GM13977 (cell line): ENCODE measurements around the gene CAPN13.

Source experiments
- DNase-seq: peaks from one replicate; pipeline ENCODE4 v3.0.0; 2012; ENCODE audit warnings: low spot score
- in situ Hi-C: fragments of 300-500 bp; cut with MboI; formaldehyde crosslinking; loops from one replicate; pipeline ENCODE4 v1.12.0; 2022; ENCODE audit warnings: low sequenced_read_pairs, low pct_unique_long_range_greater_than_20kb, mixed read lengths, inconsistent platforms; ENCODE audit not compliant: unreplicated experiment
- TF ChIP-seq, protein P1 (sequence below): IDR thresholded peaks from 2 replicates; pipeline ENCODE4 v1.5.1; 2012; ENCODE audit warnings: mild to moderate bottlenecking, control low read depth; ENCODE audit not compliant: insufficient read depth; ENCODE audit errors: extremely low read depth, missing control alignments

The CAPN13 gene

DNA sequence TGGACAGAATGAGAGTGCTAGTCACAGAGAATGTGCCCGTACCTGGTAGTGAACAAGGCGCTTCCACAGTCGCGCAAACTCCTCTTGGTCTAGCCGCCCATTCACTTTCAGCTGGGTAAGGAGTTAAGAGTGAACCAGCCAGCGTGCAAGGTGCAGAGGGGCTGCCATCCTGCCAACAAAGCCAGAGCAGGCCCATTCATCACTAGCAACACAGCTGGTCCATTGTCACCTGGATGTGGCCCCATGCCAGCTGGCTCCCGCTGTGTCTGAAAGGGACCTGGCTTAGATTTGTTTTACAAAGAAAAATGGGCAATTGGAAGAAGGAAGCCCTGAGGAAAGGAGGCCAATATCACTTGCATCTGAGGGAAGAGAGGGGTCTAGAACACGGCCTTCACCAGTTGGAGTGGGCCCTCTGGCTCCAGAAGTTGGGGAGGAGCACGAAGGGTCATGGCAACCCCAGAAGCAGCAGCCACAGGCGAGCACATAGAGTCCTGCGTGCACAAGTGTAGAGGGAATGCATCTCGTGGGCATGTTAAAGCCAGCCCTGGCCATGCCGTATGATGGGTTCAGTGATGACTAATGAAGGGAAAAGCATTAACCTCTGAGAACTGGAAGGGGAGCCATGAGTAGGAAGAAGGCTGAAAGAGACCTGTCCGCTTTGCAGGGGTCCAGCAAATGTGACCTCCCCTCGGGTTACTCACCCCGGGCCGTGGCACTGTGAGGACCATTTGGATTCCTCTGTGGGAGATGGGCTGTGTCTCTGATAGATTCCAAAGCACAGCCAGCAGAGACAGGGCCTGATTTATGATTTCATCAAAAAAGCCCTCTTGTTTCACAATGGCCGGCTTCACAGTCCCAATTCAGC lies 70.6 kb downstream of the CAPN13 start:
- TF ChIP-seq, protein P1, sequence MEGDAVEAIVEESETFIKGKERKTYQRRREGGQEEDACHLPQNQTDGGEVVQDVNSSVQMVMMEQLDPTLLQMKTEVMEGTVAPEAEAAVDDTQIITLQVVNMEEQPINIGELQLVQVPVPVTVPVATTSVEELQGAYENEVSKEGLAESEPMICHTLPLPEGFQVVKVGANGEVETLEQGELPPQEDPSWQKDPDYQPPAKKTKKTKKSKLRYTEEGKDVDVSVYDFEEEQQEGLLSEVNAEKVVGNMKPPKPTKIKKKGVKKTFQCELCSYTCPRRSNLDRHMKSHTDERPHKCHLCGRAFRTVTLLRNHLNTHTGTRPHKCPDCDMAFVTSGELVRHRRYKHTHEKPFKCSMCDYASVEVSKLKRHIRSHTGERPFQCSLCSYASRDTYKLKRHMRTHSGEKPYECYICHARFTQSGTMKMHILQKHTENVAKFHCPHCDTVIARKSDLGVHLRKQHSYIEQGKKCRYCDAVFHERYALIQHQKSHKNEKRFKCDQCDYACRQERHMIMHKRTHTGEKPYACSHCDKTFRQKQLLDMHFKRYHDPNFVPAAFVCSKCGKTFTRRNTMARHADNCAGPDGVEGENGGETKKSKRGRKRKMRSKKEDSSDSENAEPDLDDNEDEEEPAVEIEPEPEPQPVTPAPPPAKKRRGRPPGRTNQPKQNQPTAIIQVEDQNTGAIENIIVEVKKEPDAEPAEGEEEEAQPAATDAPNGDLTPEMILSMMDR = no peak
- DNase-seq = no peak
- in situ Hi-C loops = no loop called here

DNA sequence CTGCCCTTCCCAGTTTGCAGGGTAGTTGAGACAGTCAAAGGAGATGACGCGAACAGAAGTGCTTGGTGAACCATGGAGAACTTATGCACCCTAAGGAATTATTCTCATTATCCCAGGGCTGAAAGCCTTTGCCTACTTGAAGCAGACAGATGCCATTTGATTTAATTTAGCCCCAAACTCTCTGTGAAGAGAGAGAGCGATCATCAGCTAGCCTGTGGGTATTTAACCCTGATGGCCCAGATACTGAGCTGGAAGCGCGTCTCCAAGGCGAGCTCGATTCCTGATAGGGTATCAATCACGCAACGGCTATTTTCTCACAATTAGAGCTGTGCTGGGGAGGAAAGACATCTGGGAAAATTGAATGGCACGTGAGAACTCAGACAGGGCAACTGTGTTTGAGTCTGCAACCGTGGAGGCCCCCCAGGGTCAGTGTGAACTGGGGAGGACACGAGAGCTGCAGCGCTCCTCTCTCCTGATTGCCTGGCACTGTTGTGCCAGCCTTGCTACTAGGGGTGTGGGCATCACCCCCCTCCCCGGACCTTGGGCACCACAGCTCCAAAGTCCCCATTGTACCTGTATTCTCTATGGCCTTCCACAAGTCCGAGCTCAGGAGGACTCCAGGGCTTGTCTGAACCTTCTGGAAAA lies 73.2 kb downstream of the CAPN13 start:
- in situ Hi-C loops = no loop called here
- TF ChIP-seq, protein P1 = no peak
- no peak for DNase-seq

DNA sequence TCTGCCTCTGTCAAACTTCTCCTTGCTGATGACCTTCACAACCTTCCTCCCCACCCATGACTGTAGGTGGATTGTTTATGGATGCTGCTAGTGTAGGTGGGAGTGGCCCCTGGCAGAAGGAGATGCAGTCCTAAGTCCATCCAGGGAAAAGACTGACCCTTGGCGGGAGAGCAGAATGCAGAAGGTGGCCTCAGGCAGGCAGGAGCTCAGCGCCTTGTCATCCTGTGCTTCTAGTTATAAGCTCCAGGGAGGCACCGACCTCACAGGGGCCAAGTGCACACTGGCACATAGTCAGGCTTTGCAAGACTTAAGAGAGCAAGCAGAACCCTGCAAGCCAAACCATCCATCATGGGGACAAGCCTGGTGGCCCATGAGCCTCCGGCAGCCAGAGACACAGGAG lies 74.4 kb downstream of the CAPN13 start:
- in situ Hi-C loops = no loop called here
- no peak for DNase-seq
- TF ChIP-seq, protein P1 = no peak

DNA sequence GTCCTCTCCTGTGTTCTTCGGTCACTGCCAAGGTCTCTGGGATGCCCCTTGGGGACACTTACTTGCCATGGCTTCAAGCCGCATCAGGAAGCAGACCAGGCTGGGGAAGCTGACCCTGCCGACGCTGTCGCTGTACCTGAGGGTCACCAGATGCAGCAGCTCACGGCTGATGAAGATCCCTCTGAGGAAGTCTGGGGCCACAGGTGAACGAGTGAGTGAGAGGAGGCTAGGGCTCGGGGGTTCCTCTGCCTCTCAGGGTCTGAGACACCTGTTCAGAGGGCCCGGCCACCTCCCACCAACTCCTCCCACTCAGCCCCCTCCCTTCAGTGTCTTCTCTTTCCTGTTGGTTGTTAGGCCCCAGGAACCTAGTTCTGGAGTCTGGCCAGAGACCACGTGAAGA lies 74.9 kb downstream of the CAPN13 start:
- TF ChIP-seq, protein P1 = no peak
- in situ Hi-C loops = no loop called here
- DNase-seq = no peak

DNA sequence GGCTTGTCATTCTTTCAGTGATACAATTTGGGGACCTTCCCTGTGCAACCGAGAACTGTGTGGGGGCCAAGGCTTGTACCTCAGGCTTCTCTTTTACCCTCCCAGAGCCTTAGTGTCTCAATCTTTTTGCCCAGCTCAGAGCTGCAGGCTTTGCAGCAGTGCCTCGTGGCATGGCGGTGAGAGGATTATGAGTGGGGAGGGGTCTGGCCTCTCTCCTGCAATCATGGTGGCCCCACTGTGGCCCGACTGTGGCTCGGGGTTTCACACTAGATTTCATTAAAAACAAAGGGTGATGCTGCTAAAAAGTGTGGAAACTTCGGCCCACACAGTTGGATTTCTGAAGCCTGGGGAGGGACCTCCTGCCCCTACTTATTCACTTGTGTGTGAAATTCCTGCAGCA lies 75.5 kb downstream of the CAPN13 start:
- TF ChIP-seq, protein P1 = no peak
- in situ Hi-C loops = no loop called here

DNA sequence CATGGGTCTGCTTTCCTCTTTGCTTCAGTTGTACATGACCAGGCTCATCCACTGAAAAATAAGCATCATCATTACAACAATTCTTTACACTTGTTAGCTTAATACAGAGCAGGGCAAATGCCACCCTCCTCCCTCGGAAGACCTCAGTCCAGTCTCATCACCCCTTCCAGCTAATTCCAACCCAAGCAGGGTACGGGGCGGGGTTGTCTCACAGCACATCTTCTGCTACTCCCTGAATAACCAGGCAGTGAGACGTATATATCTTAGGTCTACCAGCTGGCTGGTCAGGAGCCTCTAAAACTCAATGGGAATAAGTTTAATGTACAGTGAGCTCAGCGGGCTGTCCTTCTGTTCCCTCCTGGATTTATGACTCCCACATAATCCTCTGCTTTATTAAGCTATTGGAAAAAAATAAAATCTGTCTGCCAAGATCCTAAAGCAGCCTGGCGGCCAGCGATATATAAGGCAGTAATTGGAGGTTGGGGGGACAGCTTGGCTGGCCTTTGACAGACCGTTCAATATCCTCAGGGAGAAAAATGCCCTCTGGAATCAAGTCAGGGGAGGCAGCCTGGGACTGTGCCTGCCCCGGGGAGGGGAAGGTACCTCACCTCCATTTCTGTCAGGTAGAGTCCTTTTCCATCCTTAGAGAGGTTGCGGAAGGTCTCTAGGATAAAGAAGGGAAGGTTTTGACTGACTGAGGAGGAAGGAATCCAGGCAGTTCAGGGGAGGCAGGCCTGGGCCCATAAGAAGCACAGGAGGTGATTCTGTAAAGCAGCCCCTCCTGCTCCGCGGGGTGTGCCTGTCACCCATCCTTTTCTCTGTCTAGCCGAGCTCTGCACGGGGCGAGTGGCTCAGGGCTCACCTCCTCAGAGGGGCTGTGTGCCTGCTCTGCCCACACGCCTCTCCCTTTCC lies 76.3 kb downstream of the CAPN13 start:
- in situ Hi-C loops = no loop called here
- TF ChIP-seq, protein P1 = no peak
- no peak for DNase-seq

More for the DNA sequence above, 75.5 kb downstream of the CAPN13 start:
- DNase-seq = no peak
